ENCODE results near the gene LIF. TPM values are rescaled to one million over a fixed set of nuclear protein-coding genes. Genes with fewer than 3 reads are reported as not detected.

LIF gene
- total RNA-seq, 1 experiment from 2014 or later: 8.0 TPM

GRCh38 chr22:30253205-30253852 is 6.8 kb upstream of the LIF start:
- no peaks in the 10 kb centered on the region for H3K27me3 ChIP-seq (replicated peaks; ENCODE audit: control insufficient read depth, insufficient read depth, low read length)
- no TSS peak for BruUV-seq (replicated peaks)
- no peak for DNase-seq
- Mint-ChIP-seq H3K4me1 (ENCODE audit: low read depth, unreplicated experiment) (peaks cover 26% of the 10 kb centered on the region), H3K9me3 (ENCODE audit: unreplicated experiment) (no peaks in the 10 kb centered on the region), H3K4me3 (ENCODE audit: unreplicated experiment) (no peak overlapping the region), H3K27ac (ENCODE audit: unreplicated experiment) (no peak overlapping the region), H3K36me3 (ENCODE audit: insufficient read depth, unreplicated experiment) (no peaks in the 10 kb centered on the region), H3K27me3 (ENCODE audit: insufficient read depth, unreplicated experiment) (no peaks in the 10 kb centered on the region)
- intact Hi-C loops (cut with micrococcal nuclease; ENCODE audit: unreplicated experiment): no loop called here
- no peaks in the 10 kb centered on the region for H3K36me3 ChIP-seq (ENCODE audit: control insufficient read depth, insufficient read depth, low read length)
- no peak for TF ChIP-seq CTCF (IDR thresholded peaks at IDR 0.05; ENCODE audit: insufficient read depth in 1 of 2, low read depth in 1 of 2, low read length in 1 of 2, severe bottlenecking in 1 of 2, unreplicated experiment in 1 of 2)
- peaks cover 33% of the 10 kb centered on the region for H3K4me1 ChIP-seq
- ChIA-PET POLR2A (interaction anchor here (0.6 kb wide), 1 partner anchor 1336 kb away, joined by 3 read pairs; no protein-coding TSS in a partner anchor), CTCF (interaction anchor here (0.6 kb wide), 1 partner anchor 134 kb away, joined by 5 read pairs; the partner anchor contains the start of gene RNF215)
- H3K4me3 ChIP-seq (ENCODE audit: low read depth, low read length): no peak overlapping the region
- no peaks in the 10 kb centered on the region for H3K9me3 ChIP-seq

- Histone ChIP-seq H3K36me3 (ENCODE audit: control insufficient read depth, insufficient read depth, low read length) (no peaks in the 10 kb centered on the region), H3K4me1 (peaks cover 37% of the 10 kb centered on the region), H3K4me3 (ENCODE audit: low read depth, low read length) (no peak overlapping the region), H3K9me3 (no peaks in the 10 kb centered on the region), H3K27me3 (replicated peaks; ENCODE audit: control insufficient read depth, insufficient read depth, low read length) (no peaks in the 10 kb centered on the region)
- ChIA-PET POLR2A (no interaction called here), CTCF (interaction anchor here (0.6 kb wide), 1 partner anchor 52 kb away, joined by 4 read pairs; no protein-coding TSS in a partner anchor)
- no peak for TF ChIP-seq CTCF (IDR thresholded peaks at IDR 0.05; ENCODE audit: insufficient read depth in 1 of 2, low read depth in 1 of 2, low read length in 1 of 2, severe bottlenecking in 1 of 2, unreplicated experiment in 1 of 2)
- intact Hi-C loops (cut with micrococcal nuclease; ENCODE audit: unreplicated experiment): no loop called here
- H3K27me3 Mint-ChIP-seq (ENCODE audit: insufficient read depth, unreplicated experiment): no peaks in the 10 kb centered on the region
- H3K36me3 Mint-ChIP-seq (ENCODE audit: insufficient read depth, unreplicated experiment): no peaks in the 10 kb centered on the region
- no peak overlapping the region for H3K4me3 Mint-ChIP-seq (ENCODE audit: unreplicated experiment)
- H3K27ac Mint-ChIP-seq (ENCODE audit: unreplicated experiment): no peak overlapping the region
- no peaks in the 10 kb centered on the region for H3K9me3 Mint-ChIP-seq (ENCODE audit: unreplicated experiment)
- BruUV-seq (replicated peaks): no TSS peak
- peaks cover 27% of the 10 kb centered on the region for H3K4me1 Mint-ChIP-seq (ENCODE audit: low read depth, unreplicated experiment)
- DNase-seq: no peak
Observed at GRCh38 chr22:30252411-30253204, 6.0 kb upstream of the LIF start.

- Mint-ChIP-seq H3K27me3 (ENCODE audit: insufficient read depth, unreplicated experiment) (no peaks in the 10 kb centered on the region), H3K4me3 (ENCODE audit: unreplicated experiment) (no peak overlapping the region), H3K27ac (ENCODE audit: unreplicated experiment) (no peak overlapping the region), H3K9me3 (ENCODE audit: unreplicated experiment) (no peaks in the 10 kb centered on the region), H3K36me3 (ENCODE audit: insufficient read depth, unreplicated experiment) (no peaks in the 10 kb centered on the region), H3K4me1 (ENCODE audit: low read depth, unreplicated experiment) (peaks cover 25% of the 10 kb centered on the region)
- Histone ChIP-seq H3K36me3 (ENCODE audit: control insufficient read depth, insufficient read depth, low read length) (no peaks in the 10 kb centered on the region), H3K27me3 (replicated peaks; ENCODE audit: control insufficient read depth, insufficient read depth, low read length) (no peaks in the 10 kb centered on the region), H3K4me1 (peaks cover 36% of the 10 kb centered on the region), H3K9me3 (no peaks in the 10 kb centered on the region), H3K4me3 (ENCODE audit: low read depth, low read length) (no peak overlapping the region)
- BruUV-seq (replicated peaks): no TSS peak
- intact Hi-C loops (cut with micrococcal nuclease; ENCODE audit: unreplicated experiment): no loop called here
- ChIA-PET CTCF (interaction anchor here (0.6 kb wide), 1 partner anchor 51 kb away, joined by 4 read pairs; no protein-coding TSS in a partner anchor), POLR2A (no interaction called here)
- no peak for DNase-seq
- no peak for TF ChIP-seq CTCF (IDR thresholded peaks at IDR 0.05; ENCODE audit: insufficient read depth in 1 of 2, low read depth in 1 of 2, low read length in 1 of 2, severe bottlenecking in 1 of 2, unreplicated experiment in 1 of 2)
Observed at GRCh38 chr22:30251711-30252110, 5.2 kb upstream of the LIF start.
